ENCODE results near the gene ZNF397. TPM values are rescaled to one million over a fixed set of nuclear protein-coding genes. Genes with fewer than 3 reads are reported as not detected.

Gene ZNF397
- total and polyA plus RNA-seq, 2 donors (not counting 1 experiment from before 2014, with no cell fraction given) = 7.0 to 23.8 TPM

GRCh38 chr18:35277633-35278032 lies 36.8 kb downstream of the ZNF397 start:
- H3K9ac ChIP-seq (ENCODE audit: insufficient read depth, low read length) = no peak overlapping the region
- H3K36me3 ChIP-seq (ENCODE audit: control insufficient read depth, insufficient read depth, low read length) = no peaks in the 10 kb centered on the region
- no peaks in the 10 kb centered on the region for H4K20me1 ChIP-seq (ENCODE audit: control insufficient read depth, extremely low read depth, insufficient read depth, low read length)
- no peak overlapping the region for H3K27ac ChIP-seq (ENCODE audit: insufficient read depth, low read length)
- H2AFZ ChIP-seq (ENCODE audit: low read length) = no peak overlapping the region
- TF ChIP-seq EZH2 (IDR thresholded peaks at IDR 0.05; ENCODE audit: low read length, missing control alignments) (no peak), CTCF (conservative IDR thresholded peaks at IDR 0.05 in 1 of 2, IDR thresholded peaks at IDR 0.05 in 1 of 2; ENCODE audit: low read depth in 1 of 2, low read length in 2 of 2) (no peak)
- no peak overlapping the region for H3K4me2 ChIP-seq (ENCODE audit: extremely low read depth, insufficient read depth, low read length)
- H3K27me3 ChIP-seq (ENCODE audit: control insufficient read depth, insufficient read depth, low read length) = no peaks in the 10 kb centered on the region
- H3K9me3 ChIP-seq (ENCODE audit: control insufficient read depth, insufficient read depth, low read depth, low read length) = no peaks in the 10 kb centered on the region
- peaks cover 2% of the 10 kb centered on the region for H3K4me1 ChIP-seq (ENCODE audit: control insufficient read depth, extremely low read depth, insufficient read depth, low read length)
- no peak overlapping the region for H3K4me3 ChIP-seq (replicated peaks in 1 of 4; ENCODE audit: control extremely low read depth in 1 of 4, insufficient read depth in 1 of 4, low read depth in 3 of 4, low read length in 4 of 4)
- DNase-seq (ENCODE audit: low read depth in 2 of 2) = no peak
- peaks cover 3% of the 10 kb centered on the region for H3K79me2 ChIP-seq (ENCODE audit: control insufficient read depth, insufficient read depth, low read length)

DNA sequence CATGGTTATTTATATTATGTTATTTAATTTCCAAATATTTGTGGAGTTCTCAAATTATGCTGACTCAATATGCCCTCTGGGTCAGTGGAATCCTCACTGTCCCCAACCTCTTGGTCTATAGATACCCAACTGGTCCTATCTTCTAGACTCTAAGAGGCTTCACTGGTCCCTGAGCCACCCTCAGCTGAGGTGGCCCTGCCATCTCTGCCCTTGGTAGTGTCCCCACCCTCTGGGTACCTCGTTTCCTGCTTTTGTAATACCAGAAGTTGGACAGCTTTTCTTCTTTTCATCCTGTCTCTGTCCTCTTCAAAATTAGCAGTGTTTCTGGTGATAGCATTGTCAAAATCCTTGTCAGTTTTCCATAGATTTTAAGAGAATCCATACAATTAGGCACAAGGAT lies 37.3 kb downstream of the ZNF397 start:
- Histone ChIP-seq H2AFZ (ENCODE audit: low read length) (no peak overlapping the region), H4K20me1 (ENCODE audit: control insufficient read depth, extremely low read depth, insufficient read depth, low read length) (no peaks in the 10 kb centered on the region), H3K27me3 (ENCODE audit: control insufficient read depth, insufficient read depth, low read length) (no peaks in the 10 kb centered on the region), H3K36me3 (ENCODE audit: control insufficient read depth, insufficient read depth, low read length) (no peaks in the 10 kb centered on the region), H3K4me2 (ENCODE audit: extremely low read depth, insufficient read depth, low read length) (no peak overlapping the region), H3K9me3 (ENCODE audit: control insufficient read depth, insufficient read depth, low read depth, low read length) (no peaks in the 10 kb centered on the region), H3K79me2 (ENCODE audit: control insufficient read depth, insufficient read depth, low read length) (peaks cover 3% of the 10 kb centered on the region), H3K9ac (ENCODE audit: insufficient read depth, low read length) (no peak overlapping the region), H3K27ac (ENCODE audit: insufficient read depth, low read length) (no peak overlapping the region), H3K4me1 (ENCODE audit: control insufficient read depth, extremely low read depth, insufficient read depth, low read length) (peaks cover 3% of the 10 kb centered on the region), H3K4me3 (replicated peaks in 1 of 4; ENCODE audit: control extremely low read depth in 1 of 4, insufficient read depth in 1 of 4, low read depth in 3 of 4, low read length in 4 of 4) (no peak overlapping the region)
- DNase-seq (ENCODE audit: low read depth in 2 of 2) = no peak
- TF ChIP-seq EZH2 (IDR thresholded peaks at IDR 0.05; ENCODE audit: low read length, missing control alignments) = no peak
- TF ChIP-seq CTCF (conservative IDR thresholded peaks at IDR 0.05 in 1 of 2, IDR thresholded peaks at IDR 0.05 in 1 of 2; ENCODE audit: low read depth in 1 of 2, low read length in 2 of 2) = no peak

- peaks cover 3% of the 10 kb centered on the region for H3K4me1 ChIP-seq (ENCODE audit: control insufficient read depth, extremely low read depth, insufficient read depth, low read length)
- no peak overlapping the region for H3K4me3 ChIP-seq (replicated peaks in 1 of 4; ENCODE audit: control extremely low read depth in 1 of 4, insufficient read depth in 1 of 4, low read depth in 3 of 4, low read length in 4 of 4)
- no peaks in the 10 kb centered on the region for H3K27me3 ChIP-seq (ENCODE audit: control insufficient read depth, insufficient read depth, low read length)
- H3K9me3 ChIP-seq (ENCODE audit: control insufficient read depth, insufficient read depth, low read depth, low read length) = no peaks in the 10 kb centered on the region
- DNase-seq (ENCODE audit: low read depth in 2 of 2) = no peak
- peaks cover 2% of the 10 kb centered on the region for H3K36me3 ChIP-seq (ENCODE audit: control insufficient read depth, insufficient read depth, low read length)
- H3K79me2 ChIP-seq (ENCODE audit: control insufficient read depth, insufficient read depth, low read length) = peaks cover 8% of the 10 kb centered on the region
- no peak for TF ChIP-seq CTCF (conservative IDR thresholded peaks at IDR 0.05 in 1 of 2, IDR thresholded peaks at IDR 0.05 in 1 of 2; ENCODE audit: low read depth in 1 of 2, low read length in 2 of 2)
- no peak for TF ChIP-seq EZH2 (IDR thresholded peaks at IDR 0.05; ENCODE audit: low read length, missing control alignments)
- H4K20me1 ChIP-seq (ENCODE audit: control insufficient read depth, extremely low read depth, insufficient read depth, low read length) = no peaks in the 10 kb centered on the region
- no peak overlapping the region for H2AFZ ChIP-seq (ENCODE audit: low read length)
- no peak overlapping the region for H3K4me2 ChIP-seq (ENCODE audit: extremely low read depth, insufficient read depth, low read length)
- no peak overlapping the region for H3K9ac ChIP-seq (ENCODE audit: insufficient read depth, low read length)
- no peak overlapping the region for H3K27ac ChIP-seq (ENCODE audit: insufficient read depth, low read length)
Observed at GRCh38 chr18:35278969-35279368, 38.1 kb downstream of the ZNF397 start.

All from fibroblast of lung (primary cell).